H9 (cell line): ENCODE data around the gene CBX3. TPM values are rescaled to one million over a fixed set of nuclear protein-coding genes. Genes with fewer than 3 reads are reported as not detected.

Experiments used
- DNase-seq: peaks from one replicate; pipeline ENCODE4 v3.0.0-alpha.2; 2017
- H2AFZ ChIP-seq: one replicate; pipeline ENCODE4 v1.6.1; 2013; ENCODE audit warnings: mild to moderate bottlenecking, low read length, control low read depth, moderate library complexity
- H2AK5ac ChIP-seq: 2 replicates; pipeline ENCODE4 v1.6.1; 2013; ENCODE audit warnings: low read length, control low read depth, mixed read lengths; ENCODE audit not compliant: insufficient read length
- H2BK120ac ChIP-seq: one replicate; pipeline ENCODE4 v1.6.1; 2013; ENCODE audit warnings: low read depth, mild to moderate bottlenecking, low read length, control low read depth, inconsistent platforms; ENCODE audit not compliant: poor library complexity, severe bottlenecking
- H2BK12ac ChIP-seq: 2 replicates; pipeline ENCODE4 v1.6.1; 2013; ENCODE audit warnings: low read length, control low read depth, mixed read lengths, low read depth; ENCODE audit not compliant: insufficient read length
- H2BK15ac ChIP-seq: 2 replicates; pipeline ENCODE4 v1.6.1; 2013; ENCODE audit warnings: low read depth, low read length, control low read depth
- H2BK20ac ChIP-seq: one replicate; pipeline ENCODE4 v1.6.1; 2013; ENCODE audit warnings: low read depth, mild to moderate bottlenecking, low read length, control low read depth, inconsistent platforms; ENCODE audit not compliant: poor library complexity, severe bottlenecking
- H2BK5ac ChIP-seq: 2 replicates; pipeline ENCODE4 v1.6.1; 2013; ENCODE audit warnings: low read length, control low read depth, mixed read lengths; ENCODE audit not compliant: insufficient read length
- H3K14ac ChIP-seq: 2 replicates; pipeline ENCODE4 v1.6.1; 2013; ENCODE audit warnings: low read length, control low read depth; ENCODE audit not compliant: insufficient read depth
- H3K18ac ChIP-seq: 2 replicates; pipeline ENCODE4 v1.6.1; 2013; ENCODE audit warnings: low read depth, mild to moderate bottlenecking, mixed read lengths, low read length, control low read depth; ENCODE audit not compliant: insufficient read length
- H3K23ac ChIP-seq: 2 replicates; pipeline ENCODE4 v1.6.1; 2013; ENCODE audit warnings: low read length, control low read depth, mixed read lengths, low read depth; ENCODE audit not compliant: insufficient read length
- H3K23me2 ChIP-seq: 2 replicates; pipeline ENCODE4 v1.6.1; 2013; ENCODE audit warnings: low read depth, mild to moderate bottlenecking, mixed read lengths, low read length, control low read depth; ENCODE audit not compliant: insufficient read length, poor library complexity, severe bottlenecking
- H3K27ac ChIP-seq: 2 replicates; pipeline ENCODE4 v1.5.1; 2013; ENCODE audit warnings: low read length, control low read depth, mixed read lengths, low read depth; ENCODE audit not compliant: insufficient read length
- H3K27me3 ChIP-seq: 2 replicates; pipeline ENCODE4 v1.6.1; 2013; ENCODE audit warnings: low read length, control low read depth, inconsistent platforms; ENCODE audit not compliant: insufficient read depth
- H3K4ac ChIP-seq: 2 replicates; pipeline ENCODE4 v1.6.1; 2013; ENCODE audit warnings: low read depth, mild to moderate bottlenecking, control low read depth, inconsistent platforms, low read length, moderate library complexity
- H3K4me1 ChIP-seq: 2 replicates; pipeline ENCODE4 v1.6.1; 2013; ENCODE audit warnings: low read length, control low read depth, inconsistent platforms; ENCODE audit not compliant: insufficient read depth
- H3K4me2 ChIP-seq: 2 replicates; pipeline ENCODE4 v1.6.1; 2013; ENCODE audit warnings: low read length, control low read depth, mixed read lengths; ENCODE audit not compliant: insufficient read length, insufficient read depth
- H3K56ac ChIP-seq: 2 replicates; pipeline ENCODE4 v1.6.1; 2013; ENCODE audit warnings: low read depth, mild to moderate bottlenecking, mixed read lengths, low read length, control low read depth; ENCODE audit not compliant: insufficient read length
- H3K79me1 ChIP-seq: 2 replicates; pipeline ENCODE4 v1.6.1; 2013; ENCODE audit warnings: low read depth, mild to moderate bottlenecking, moderate library complexity, low read length, control low read depth, inconsistent platforms; ENCODE audit not compliant: insufficient read depth, poor library complexity, severe bottlenecking
- H3K79me2 ChIP-seq: 2 replicates; pipeline ENCODE4 v1.6.1; 2013; ENCODE audit warnings: low read length, control low read depth, inconsistent platforms; ENCODE audit not compliant: insufficient read depth
- H3K9ac ChIP-seq: 2 replicates; pipeline ENCODE4 v1.6.1; 2013; ENCODE audit warnings: low read length, control low read depth, mixed read lengths; ENCODE audit not compliant: insufficient read length; ENCODE audit errors: extremely low read depth
- H3K9me3 ChIP-seq: one replicate; pipeline ENCODE4 v1.6.1; 2013; ENCODE audit warnings: low read depth, low read length, inconsistent platforms; ENCODE audit not compliant: control insufficient read depth
- H3T11ph ChIP-seq: one replicate; pipeline ENCODE4 v1.6.1; 2013; ENCODE audit warnings: mild to moderate bottlenecking, low read length, control low read depth, inconsistent platforms
- H4K20me1 ChIP-seq: one replicate; pipeline ENCODE4 v1.6.1; 2013; ENCODE audit not compliant: control insufficient read depth, insufficient read length, insufficient read depth
- H4K5ac ChIP-seq: 2 replicates; pipeline ENCODE4 v1.6.1; 2013; ENCODE audit warnings: low read depth, mild to moderate bottlenecking, mixed read lengths, low read length, control low read depth; ENCODE audit not compliant: insufficient read length
- H4K8ac ChIP-seq: replicated peaks from 2 replicates; pipeline ENCODE4 v1.6.1; 2013; ENCODE audit warnings: low read length, control low read depth, mixed read lengths, low read depth; ENCODE audit not compliant: insufficient read length
- H4K91ac ChIP-seq: 2 replicates; pipeline ENCODE4 v1.6.1; 2013; ENCODE audit warnings: low read depth, mild to moderate bottlenecking, moderate library complexity, mixed read lengths, low read length, control low read depth; ENCODE audit not compliant: insufficient read length
- H3K27ac Mint-ChIP-seq, 3 experiments: 2 replicates in 2 of 3; 3 replicates in 1 of 3; pipeline ENCODE4 v1.8.0; 2020 to 2021; ENCODE audit warnings: mixed read lengths in 3 of 3, mild to moderate bottlenecking in 1 of 3, moderate library complexity in 1 of 3
- H3K27me3 Mint-ChIP-seq: 2 replicates; pipeline ENCODE4 v1.8.0; 2021; ENCODE audit warnings: low read depth, mild to moderate bottlenecking, moderate library complexity, mixed read lengths
- H3K36me3 Mint-ChIP-seq, 3 experiments: 2 replicates in 2 of 3; 3 replicates in 1 of 3; pipeline ENCODE4 v1.8.0; 2020 to 2021; ENCODE audit warnings: low read depth in 3 of 3, mixed read lengths in 3 of 3; ENCODE audit not compliant: insufficient read depth in 1 of 3
- H3K4me1 Mint-ChIP-seq, 2 experiments: 2 replicates each; pipeline ENCODE4 v1.8.0; 2020; ENCODE audit warnings: mixed read lengths in 2 of 2
- H3K4me3 Mint-ChIP-seq, 2 experiments: 2 replicates in 1 of 2; 3 replicates in 1 of 2; pipeline ENCODE4 v1.8.0; 2020 to 2021; ENCODE audit warnings: mild to moderate bottlenecking in 2 of 2, mixed read lengths in 2 of 2, moderate library complexity in 1 of 2
- H3K9me3 Mint-ChIP-seq, 2 experiments: 2 replicates in 1 of 2; 3 replicates in 1 of 2; pipeline ENCODE4 v1.8.0; 2020; ENCODE audit warnings: mild to moderate bottlenecking in 2 of 2, mixed read lengths in 2 of 2, moderate library complexity in 1 of 2
- WGBS: extraction: QIAGEN DNeasy Blood & Tissue Kit; methylation state at CpG from one replicate; pipeline ENCODE4 v1.1.7; 2013; ENCODE audit warnings: missing lambda C conversion rate, low lambda C conversion rate, mixed read lengths; ENCODE audit not compliant: insufficient read length; ENCODE audit errors: extremely low coverage; 5-methylcytosine and 5-hydroxymethylcytosine counted together
- total RNA-seq: library from RNA; stranded (reverse); gene quantifications from 2 replicates; pipeline ENCODE4 v1.2.1, GENCODE V29; 2021
- TF ChIP-seq, protein P1 (sequence below): fragments of 200-600 bp; sonication (generic); conservative IDR thresholded peaks from 3 replicates; pipeline ENCODE4 v1.8.0; 2021; ENCODE audit warnings: antibody characterized with exemption, mild to moderate bottlenecking

The CBX3 gene
- total RNA-seq, 1 experiment from 2014 or later = 288 TPM

DNA sequence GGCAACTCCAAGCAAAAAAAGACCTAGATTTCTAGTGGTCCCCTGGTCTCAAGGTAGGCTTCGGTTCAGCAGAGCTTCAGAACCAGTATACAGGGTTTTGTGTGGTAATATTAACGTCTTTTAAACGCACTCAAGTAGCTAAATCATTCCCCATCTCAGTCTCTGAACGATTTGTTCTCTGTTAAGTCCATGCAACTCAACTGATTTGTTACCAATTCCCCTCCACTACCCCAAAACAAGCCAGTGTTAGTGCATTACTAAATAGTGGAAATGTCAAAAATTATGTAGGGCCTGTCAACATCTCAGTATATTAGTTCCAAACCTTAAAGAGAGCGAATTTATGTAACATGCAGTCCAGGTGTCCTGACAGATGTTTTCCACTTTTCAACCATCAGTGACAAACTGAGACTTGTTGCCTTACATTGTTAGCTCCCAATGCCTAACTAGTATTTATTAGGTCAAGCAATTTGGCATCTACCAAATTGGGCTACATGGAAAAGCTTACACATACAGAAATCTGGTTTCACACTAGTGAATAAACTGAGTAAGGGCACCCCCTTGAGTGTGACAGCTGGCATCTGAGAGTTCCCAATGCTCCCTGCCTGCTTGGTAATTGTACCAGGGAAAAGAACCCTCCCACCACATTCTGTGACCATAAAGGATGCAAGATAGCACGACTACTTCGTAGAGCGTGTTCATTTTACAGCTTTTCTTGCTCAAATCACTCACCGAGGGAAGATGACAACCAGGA, 13.2 kb upstream of the CBX3 start:
- no peak overlapping the region for H2AFZ ChIP-seq
- WGBS = no CpG with 5 or more reads among the region's 9 CpGs
- H3K27me3 ChIP-seq = no peaks in the 10 kb centered on the region
- H2BK20ac ChIP-seq = no peak overlapping the region
- H3K9me3 ChIP-seq = no peaks in the 10 kb centered on the region
- no peak overlapping the region for H3K4ac ChIP-seq
- Mint-ChIP-seq H3K4me3 (peak overlapping the region in 1 of 2 experiments; percentile 46; a peak in 1 of 5 replicates), H3K27me3 (no peaks in the 10 kb centered on the region; the same call in 1 of the 2 replicates), H3K9me3 (no peaks in the 10 kb centered on the region), H3K27ac (peak overlapping the region; percentile 75 to 98 (median 81); a peak in 6 of 7 replicates), H3K4me1 (peaks cover 26 to 31% of the 10 kb centered on the region in 2 experiments), H3K36me3 (peaks cover 47 to 84% (median 53%) of the 10 kb centered on the region in 3 experiments)
- no peaks in the 10 kb centered on the region for H3K4me1 ChIP-seq
- H2AK5ac ChIP-seq = no peak overlapping the region
- no peaks in the 10 kb centered on the region for H3K79me2 ChIP-seq
- H4K20me1 ChIP-seq = no peaks in the 10 kb centered on the region
- no peak overlapping the region for H3K9ac ChIP-seq
- H2BK12ac ChIP-seq = no peak overlapping the region
- no peak overlapping the region for H3K4me2 ChIP-seq
- H3K79me1 ChIP-seq = no peaks in the 10 kb centered on the region
- H3K23me2 ChIP-seq = no peaks in the 10 kb centered on the region
- no peak overlapping the region for H3K56ac ChIP-seq
- no peak overlapping the region for H3T11ph ChIP-seq
- no peak for DNase-seq
- H3K27ac ChIP-seq = peak overlapping the region; percentile 71
- H2BK5ac ChIP-seq = no peak overlapping the region
- no peak overlapping the region for H2BK15ac ChIP-seq
- no peak overlapping the region for H3K18ac ChIP-seq
- no peak overlapping the region for H2BK120ac ChIP-seq
- TF ChIP-seq, protein P1, sequence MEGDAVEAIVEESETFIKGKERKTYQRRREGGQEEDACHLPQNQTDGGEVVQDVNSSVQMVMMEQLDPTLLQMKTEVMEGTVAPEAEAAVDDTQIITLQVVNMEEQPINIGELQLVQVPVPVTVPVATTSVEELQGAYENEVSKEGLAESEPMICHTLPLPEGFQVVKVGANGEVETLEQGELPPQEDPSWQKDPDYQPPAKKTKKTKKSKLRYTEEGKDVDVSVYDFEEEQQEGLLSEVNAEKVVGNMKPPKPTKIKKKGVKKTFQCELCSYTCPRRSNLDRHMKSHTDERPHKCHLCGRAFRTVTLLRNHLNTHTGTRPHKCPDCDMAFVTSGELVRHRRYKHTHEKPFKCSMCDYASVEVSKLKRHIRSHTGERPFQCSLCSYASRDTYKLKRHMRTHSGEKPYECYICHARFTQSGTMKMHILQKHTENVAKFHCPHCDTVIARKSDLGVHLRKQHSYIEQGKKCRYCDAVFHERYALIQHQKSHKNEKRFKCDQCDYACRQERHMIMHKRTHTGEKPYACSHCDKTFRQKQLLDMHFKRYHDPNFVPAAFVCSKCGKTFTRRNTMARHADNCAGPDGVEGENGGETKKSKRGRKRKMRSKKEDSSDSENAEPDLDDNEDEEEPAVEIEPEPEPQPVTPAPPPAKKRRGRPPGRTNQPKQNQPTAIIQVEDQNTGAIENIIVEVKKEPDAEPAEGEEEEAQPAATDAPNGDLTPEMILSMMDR = no peak
- H4K8ac ChIP-seq = no peak overlapping the region
- no peak overlapping the region for H4K91ac ChIP-seq
- no peak overlapping the region for H4K5ac ChIP-seq
- no peak overlapping the region for H3K23ac ChIP-seq
- H3K14ac ChIP-seq = no peak overlapping the region
